ENCODE measurements around the gene CELF2.
"Not testable (repeated sequence)": the region's sequence is repeated elsewhere in the genome, so short reads cannot be mapped to it uniquely, and the experiment has no call there.

The CELF2 gene

GRCh38 chr10:11184093-11184492, 166.4 kb downstream of the CELF2 start:
- H3K27me3 Mint-ChIP-seq: no peaks in the 10 kb centered on the region
- H3K27ac Mint-ChIP-seq: no peak overlapping the region
- H3K36me3 Mint-ChIP-seq (ENCODE audit: insufficient read depth): peaks cover 99% of the 10 kb centered on the region
- H3K9me3 Mint-ChIP-seq: no peaks in the 10 kb centered on the region
- peaks cover 85 to 93% of the 10 kb centered on the region in 2 donors for H3K4me1 Mint-ChIP-seq (ENCODE audit: low read depth in 2 of 2)
- DNase-seq (no peak), ATAC-seq (replicated peaks) (no peak)
- no peak overlapping the region for H3K4me3 Mint-ChIP-seq

GRCh38 chr10:11185128-11185665, 167.5 kb downstream of the CELF2 start:
- not testable (repeated sequence) for ATAC-seq (replicated peaks); H3K9me3 Mint-ChIP-seq; DNase-seq; H3K27me3 Mint-ChIP-seq
- H3K4me3 Mint-ChIP-seq: peak overlapping the region in 1 of 2 donors; percentile 72
- peaks cover 84 to 93% of the 10 kb centered on the region in 2 donors for H3K4me1 Mint-ChIP-seq (ENCODE audit: low read depth in 2 of 2)
- H3K36me3 Mint-ChIP-seq (ENCODE audit: insufficient read depth): peaks cover 99% of the 10 kb centered on the region
- peak overlapping the region; percentile 52 to 84 for H3K27ac Mint-ChIP-seq

GRCh38 chr10:11186374-11186773, 168.7 kb downstream of the CELF2 start:
- H3K4me3 Mint-ChIP-seq: peak overlapping the region in 1 of 2 donors; percentile 72
- ATAC-seq (replicated peaks): no peak
- no peaks in the 10 kb centered on the region for H3K9me3 Mint-ChIP-seq
- peaks cover 99% of the 10 kb centered on the region for H3K36me3 Mint-ChIP-seq (ENCODE audit: insufficient read depth)
- peaks cover 83 to 95% of the 10 kb centered on the region in 2 donors for H3K4me1 Mint-ChIP-seq (ENCODE audit: low read depth in 2 of 2)
- no peaks in the 10 kb centered on the region for H3K27me3 Mint-ChIP-seq
- DNase-seq: no peak
- H3K27ac Mint-ChIP-seq: peak overlapping the region; percentile 52 to 84

- Mint-ChIP-seq H3K4me3 (peak overlapping the region in 1 of 2 donors; percentile 72), H3K4me1 (ENCODE audit: low read depth in 2 of 2) (peaks cover 79 to 91% of the 10 kb centered on the region in 2 donors), H3K27ac (peak overlapping the region; percentile 84 to 95), H3K9me3 (no peaks in the 10 kb centered on the region), H3K36me3 (ENCODE audit: insufficient read depth) (peaks cover 99% of the 10 kb centered on the region), H3K27me3 (no peaks in the 10 kb centered on the region)
- DNase-seq (no peak), ATAC-seq (replicated peaks) (no peak)
These were observed 172.1 kb downstream of the CELF2 start for GRCh38 chr10:11189582-11190376.

GRCh38 chr10:11191190-11191589, 173.5 kb downstream of the CELF2 start:
- H3K36me3 Mint-ChIP-seq (ENCODE audit: insufficient read depth): peaks cover 99% of the 10 kb centered on the region
- peak overlapping the region; percentile 84 to 95 for H3K27ac Mint-ChIP-seq
- ATAC-seq (replicated peaks) (no peak), DNase-seq (no peak)
- no peaks in the 10 kb centered on the region for H3K27me3 Mint-ChIP-seq
- H3K4me1 Mint-ChIP-seq (ENCODE audit: low read depth in 2 of 2): peaks cover 88 to 95% of the 10 kb centered on the region in 2 donors
- no peaks in the 10 kb centered on the region for H3K9me3 Mint-ChIP-seq
- peak overlapping the region in 1 of 2 donors; percentile 72 for H3K4me3 Mint-ChIP-seq

- Mint-ChIP-seq H3K27ac (peak overlapping the region; percentile 91 to 95), H3K9me3 (no peaks in the 10 kb centered on the region), H3K27me3 (no peaks in the 10 kb centered on the region), H3K4me1 (ENCODE audit: low read depth in 2 of 2) (peaks cover 88 to 95% of the 10 kb centered on the region in 2 donors), H3K4me3 (peak overlapping the region; percentile 68 to 72), H3K36me3 (ENCODE audit: insufficient read depth) (peaks cover 99% of the 10 kb centered on the region)
- DNase-seq: no peak
- no peak for ATAC-seq (replicated peaks)
These were observed 174.0 kb downstream of the CELF2 start for GRCh38 chr10:11191678-11192077.

- DNase-seq (no peak), ATAC-seq (replicated peaks) (no peak)
- peaks cover 99% of the 10 kb centered on the region for H3K36me3 Mint-ChIP-seq (ENCODE audit: insufficient read depth)
- H3K4me3 Mint-ChIP-seq: peak overlapping the region; percentile 68 to 72
- H3K4me1 Mint-ChIP-seq (ENCODE audit: low read depth in 2 of 2): peaks cover 88 to 95% of the 10 kb centered on the region in 2 donors
- peak overlapping the region; percentile 91 to 95 for H3K27ac Mint-ChIP-seq
- no peaks in the 10 kb centered on the region for H3K27me3 Mint-ChIP-seq
- H3K9me3 Mint-ChIP-seq: no peaks in the 10 kb centered on the region
These were observed 174.8 kb downstream of the CELF2 start for GRCh38 chr10:11192304-11193000.

GRCh38 chr10:11193001-11193551, 175.4 kb downstream of the CELF2 start:
- H3K4me3 Mint-ChIP-seq: peak overlapping the region; percentile 68 to 72
- no peaks in the 10 kb centered on the region for H3K27me3 Mint-ChIP-seq
- peak overlapping the region; percentile 91 to 95 for H3K27ac Mint-ChIP-seq
- H3K4me1 Mint-ChIP-seq (ENCODE audit: low read depth in 2 of 2): peaks cover 85 to 96% of the 10 kb centered on the region in 2 donors
- H3K36me3 Mint-ChIP-seq (ENCODE audit: insufficient read depth): peaks cover 97% of the 10 kb centered on the region
- ATAC-seq (replicated peaks) (no peak), DNase-seq (no peak)
- H3K9me3 Mint-ChIP-seq: no peaks in the 10 kb centered on the region

GRCh38 chr10:11194859-11195586, 177.4 kb downstream of the CELF2 start:
- DNase-seq: no peak
- Mint-ChIP-seq H3K36me3 (ENCODE audit: insufficient read depth) (peaks cover 98% of the 10 kb centered on the region), H3K4me1 (ENCODE audit: low read depth in 2 of 2) (peaks cover 85 to 96% of the 10 kb centered on the region in 2 donors), H3K27ac (peak overlapping the region; percentile 95 to 97), H3K4me3 (peak overlapping the region; percentile 72 to 80), H3K27me3 (no peaks in the 10 kb centered on the region), H3K9me3 (no peaks in the 10 kb centered on the region)
- peak; percentile 58 for ATAC-seq (replicated peaks)

GRCh38 chr10:11195623-11196022, 178.0 kb downstream of the CELF2 start:
- Mint-ChIP-seq H3K27me3 (no peaks in the 10 kb centered on the region), H3K36me3 (ENCODE audit: insufficient read depth) (peaks cover 98% of the 10 kb centered on the region), H3K9me3 (no peaks in the 10 kb centered on the region), H3K4me1 (ENCODE audit: low read depth in 2 of 2) (peaks cover 90 to 96% of the 10 kb centered on the region in 2 donors), H3K4me3 (peak overlapping the region; percentile 72 to 80), H3K27ac (peak overlapping the region; percentile 95 to 97)
- ATAC-seq (replicated peaks) (no peak), DNase-seq (no peak)

- H3K27me3 Mint-ChIP-seq: no peaks in the 10 kb centered on the region
- H3K27ac Mint-ChIP-seq: peak overlapping the region; percentile 95 to 97
- peak overlapping the region; percentile 72 to 80 for H3K4me3 Mint-ChIP-seq
- ATAC-seq (replicated peaks): peak; percentile 56
- H3K4me1 Mint-ChIP-seq (ENCODE audit: low read depth in 2 of 2): peaks cover 92 to 96% of the 10 kb centered on the region in 2 donors
- DNase-seq: no peak
- peaks cover 97% of the 10 kb centered on the region for H3K36me3 Mint-ChIP-seq (ENCODE audit: insufficient read depth)
- no peaks in the 10 kb centered on the region for H3K9me3 Mint-ChIP-seq
These were observed 179.6 kb downstream of the CELF2 start for GRCh38 chr10:11197266-11197712.

GRCh38 chr10:11197878-11198277, 180.2 kb downstream of the CELF2 start:
- Mint-ChIP-seq H3K36me3 (ENCODE audit: insufficient read depth) (peaks cover 97% of the 10 kb centered on the region), H3K27me3 (no peaks in the 10 kb centered on the region), H3K4me1 (ENCODE audit: low read depth in 2 of 2) (peaks cover 91 to 96% of the 10 kb centered on the region in 2 donors), H3K27ac (peak overlapping the region; percentile 95 to 97), H3K4me3 (peak overlapping the region; percentile 72 to 80), H3K9me3 (no peaks in the 10 kb centered on the region)
- DNase-seq (no peak), ATAC-seq (replicated peaks) (no peak)
